ENCODE data around the gene BMP3. TPM values are rescaled to one million over a fixed set of nuclear protein-coding genes. Genes with fewer than 3 reads are reported as not detected.

Gene BMP3
- total RNA-seq (not detected in 2 replicates), polyA plus RNA-seq (not detected in 2 replicates), polyA minus RNA-seq (not detected in 2 replicates), Bru-seq, nascent RNA (not detected), BruChase-seq, experiment 1, labeled RNA remaining after a 6-hour chase (percentile 4 among the genes with signal in this experiment), BruChase-seq, experiment 2, labeled RNA remaining after a 2-hour chase (not detected)
- polyA plus RNA-seq (2011; cell fraction: cytosol; rRNA removed) = not detected in 2 replicates
- not detected in 2 replicates for polyA plus RNA-seq (2011; cell fraction: nucleus; rRNA removed)
- not detected in 2 replicates for polyA plus RNA-seq (2012)
- not detected for polyA minus RNA-seq (2011; cell fraction: cytosol; rRNA and poly(A)+ RNA removed)
- not detected in 2 replicates for polyA minus RNA-seq (2011; cell fraction: nucleus; rRNA and poly(A)+ RNA removed)
- long read RNA-seq = 0 reads

DNA sequence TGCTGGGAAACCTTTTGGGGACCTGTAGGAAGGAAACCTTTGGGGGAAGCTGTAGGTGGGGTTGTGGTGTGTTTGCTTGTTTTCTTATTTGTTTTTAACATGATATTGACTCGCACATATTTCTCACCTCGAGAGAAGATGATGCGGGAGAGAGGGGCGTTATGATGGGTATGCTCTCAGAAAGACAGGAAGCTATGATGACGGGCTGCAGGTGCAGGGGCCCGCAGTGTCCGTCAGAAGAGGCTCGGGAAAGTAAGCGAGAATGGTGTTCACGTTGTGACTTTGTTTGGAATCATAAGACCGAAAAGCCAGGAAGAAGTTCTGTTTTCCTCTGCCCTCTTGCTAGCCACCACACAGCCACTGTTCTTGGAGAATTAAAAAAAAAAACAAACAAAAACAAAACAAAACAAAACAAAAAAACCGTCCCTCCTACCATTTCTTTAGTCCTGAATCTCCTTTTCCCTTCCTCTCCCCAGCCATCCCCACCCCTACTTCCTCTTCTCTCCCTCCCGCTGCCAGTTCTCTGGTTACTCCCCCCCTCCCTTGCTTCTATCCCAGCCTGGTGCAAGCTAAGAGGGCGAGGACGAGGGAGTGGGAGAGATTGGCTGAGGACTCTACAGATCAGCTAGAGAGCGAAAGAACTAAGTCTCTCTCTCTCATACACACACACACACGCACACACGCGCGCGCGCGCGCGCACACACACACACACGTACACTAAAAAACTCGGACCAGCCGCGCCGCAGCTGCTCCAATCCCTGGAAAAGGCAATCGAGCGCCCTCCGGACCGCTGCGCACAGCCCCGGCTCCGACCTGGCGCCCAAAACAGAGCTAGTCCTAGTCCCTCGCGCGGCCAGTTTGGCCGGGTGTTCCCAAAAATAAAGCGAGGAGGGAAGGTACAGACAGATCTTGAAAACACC lies at the start of gene BMP3:
Gene BMP3 (plus strand): TSS at position 648 of the 920 bp plus-strand sequence. CDS start 577 bp downstream, outside the sequence.
- CTCF ChIA-PET = interaction anchor here (0.9 to 2.2 kb wide), 2 partner anchors 9 to 39 kb away, joined by 3 to 12 read pairs; no protein-coding TSS in a partner anchor
- dilution Hi-C loops (cut with MboI; ENCODE audit: extremely low pct_ligation_motif_present, low sequenced_read_pairs) = no loop called here

More for the DNA sequence above, at the start of gene BMP3:
- POLR2A ChIA-PET = no interaction called here
- Histone ChIP-seq H3K9ac (replicated peaks; ENCODE audit: extremely low read depth, insufficient read depth, low read length) (no peak within 1 kb of the TSS), H3K9me3 (replicated peaks; ENCODE audit: control insufficient read depth, insufficient read depth, low read length) (no peaks in the 10 kb centered on the region), H4K20me1 (replicated peaks; ENCODE audit: control insufficient read depth, extremely low read depth, insufficient read depth, low read length) (no peaks in the 10 kb centered on the region), H3K79me2 (ENCODE audit: control insufficient read depth, insufficient read depth, low read length) (no peaks in the 10 kb centered on the region), H3K36me3 (ENCODE audit: control insufficient read depth in 2 of 2, extremely low read depth in 1 of 2, insufficient read depth in 2 of 2, low read length in 2 of 2) (no peaks in the 10 kb centered on the region), H3K9me1 (replicated peaks; ENCODE audit: control insufficient read depth, extremely low read depth, insufficient read depth, low read length) (no peaks in the 10 kb centered on the region), H3K27ac (ENCODE audit: insufficient read depth, low read depth, low read length) (no peak within 1 kb of the TSS), H3K4me2 (ENCODE audit: insufficient read depth, low read length) (no peak within 1 kb of the TSS), H3K4me3 (replicated peaks in 1 of 3; ENCODE audit: insufficient read depth in 1 of 3, low read depth in 1 of 3, low read length in 3 of 3) (no peak within 1 kb of the TSS), H2AFZ (ENCODE audit: low read depth, low read length) (no peak within 1 kb of the TSS), H3K27me3 (ENCODE audit: control insufficient read depth in 2 of 2, insufficient read depth in 2 of 2, low read length in 2 of 2) (peaks cover 15 to 29% of the 10 kb centered on the region in 2 experiments), H3K4me1 (ENCODE audit: control insufficient read depth, extremely low read depth, insufficient read depth, low read length) (no peaks in the 10 kb centered on the region)
- DNase-seq (ENCODE audit: low read depth, low spot score) = no peak
- no peak for FAIRE-seq
- BruUV-seq (replicated peaks) = no TSS peak
- TF ChIP-seq MYC (IDR thresholded peaks at IDR 0.05; ENCODE audit: low read depth, low read length) (no peak), GATA2 (IDR thresholded peaks at IDR 0.05; ENCODE audit: insufficient read depth, insufficient read length, low read depth, low read length) (no peak), CTCF (IDR thresholded peaks at IDR 0.05; ENCODE audit: extremely low read depth in 1 of 2, insufficient read depth in 1 of 2, low read depth in 1 of 2, low read length in 2 of 2) (no peak), POLR2A (IDR thresholded peaks at IDR 0.05; ENCODE audit: low read depth, low read length) (no peak), JUN (IDR thresholded peaks at IDR 0.05; ENCODE audit: borderline replicate concordance, insufficient read depth, insufficient read length, low read depth) (no peak), FOS (IDR thresholded peaks at IDR 0.05; ENCODE audit: borderline replicate concordance, insufficient read depth, low read length) (no peak)
- TF ChIP-seq, protein P1, sequence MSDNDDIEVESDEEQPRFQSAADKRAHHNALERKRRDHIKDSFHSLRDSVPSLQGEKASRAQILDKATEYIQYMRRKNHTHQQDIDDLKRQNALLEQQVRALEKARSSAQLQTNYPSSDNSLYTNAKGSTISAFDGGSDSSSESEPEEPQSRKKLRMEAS (IDR thresholded peaks at IDR 0.05; ENCODE audit: insufficient read depth, insufficient read length) = no peak
- intact Hi-C loops (cut with micrococcal nuclease) = no loop called here

Data from endothelial cell of umbilical vein (primary cell).